SK-N-SH (cell line): ENCODE measurements around the gene KRT27.

ENCODE experiments used
- CHD2 ChIP-seq: fragments of 150-350 bp; IDR thresholded peaks from 2 replicates; pipeline ENCODE4 v1.6.1; 2018; ENCODE audit warnings: low read length; ENCODE audit not compliant: partially characterized antibody
- ELF1 ChIP-seq: IDR thresholded peaks from 2 replicates; pipeline ENCODE4 v1.4.0; 2012
- EP300 ChIP-seq, 2 experiments: IDR thresholded peaks; 2 replicates each; pipeline versions ENCODE4 v1.4.0 to v1.6.1; 2012; ENCODE audit warnings: borderline replicate concordance in 1 of 2, low read depth in 1 of 2, low read length in 1 of 2
- GABPA ChIP-seq: IDR thresholded peaks from 2 replicates; pipeline ENCODE4 v1.4.0; 2012; ENCODE audit warnings: low read depth, mild to moderate bottlenecking
- RAD21 ChIP-seq: IDR thresholded peaks from 2 replicates; pipeline ENCODE4 v1.6.1; 2012; ENCODE audit warnings: mild to moderate bottlenecking, low read length
- RCOR1 ChIP-seq: fragments of 150-350 bp; IDR thresholded peaks from 2 replicates; pipeline ENCODE4 v1.6.1; 2017; ENCODE audit warnings: antibody characterized with exemption, low read length
- TAF1 ChIP-seq: IDR thresholded peaks from 2 replicates; pipeline ENCODE4 v1.6.1; 2012; ENCODE audit warnings: low read depth, mild to moderate bottlenecking, low read length, moderate library complexity, borderline replicate concordance
- TEAD4 ChIP-seq: IDR thresholded peaks from 2 replicates; pipeline ENCODE4 v1.4.0; 2012; ENCODE audit warnings: mild to moderate bottlenecking, borderline replicate concordance; ENCODE audit not compliant: insufficient read depth
- YY1 ChIP-seq: IDR thresholded peaks from 2 replicates; pipeline ENCODE4 v1.4.0; 2012; ENCODE audit warnings: low read depth, mild to moderate bottlenecking
- TF ChIP-seq, protein P1 (sequence below): fragments of 200-600 bp; sonication (generic); IDR thresholded peaks from 2 replicates; pipeline ENCODE4 v1.6.1; 2017; ENCODE audit warnings: antibody characterized with exemption, mild to moderate bottlenecking, moderate library complexity
- TF ChIP-seq, protein P2 (sequence below): IDR thresholded peaks from 2 replicates; pipeline ENCODE4 v1.4.0; 2012; ENCODE audit warnings: low read depth, borderline replicate concordance
- TF ChIP-seq, protein P3 (sequence below): IDR thresholded peaks from 2 replicates; pipeline ENCODE4 v1.4.0; 2012; ENCODE audit warnings: low read depth
- TF ChIP-seq, protein P4 (sequence below): IDR thresholded peaks from 2 replicates; pipeline ENCODE4 v1.4.0; 2012; ENCODE audit warnings: low read depth, borderline replicate concordance

DNA sequence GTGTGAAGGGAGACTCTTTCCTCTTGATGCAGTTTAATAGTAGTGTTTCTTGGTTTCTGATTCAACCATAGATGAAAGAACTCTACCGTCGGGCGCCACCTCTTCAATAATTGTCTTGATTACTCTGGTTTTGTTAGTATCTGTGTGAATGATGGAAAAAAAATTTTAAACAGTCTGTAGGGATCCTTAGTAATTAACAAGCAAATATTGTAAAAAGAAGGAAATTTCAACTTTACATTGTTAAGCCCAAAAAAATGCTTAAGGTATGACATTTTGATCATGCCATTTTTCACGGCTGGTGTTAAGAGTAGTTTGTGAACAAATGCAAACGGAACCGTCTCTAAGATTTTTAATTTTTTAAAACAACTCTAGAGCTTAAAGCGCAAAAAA lies 36.0 kb upstream of the KRT27 start:
- TF ChIP-seq, protein P1, sequence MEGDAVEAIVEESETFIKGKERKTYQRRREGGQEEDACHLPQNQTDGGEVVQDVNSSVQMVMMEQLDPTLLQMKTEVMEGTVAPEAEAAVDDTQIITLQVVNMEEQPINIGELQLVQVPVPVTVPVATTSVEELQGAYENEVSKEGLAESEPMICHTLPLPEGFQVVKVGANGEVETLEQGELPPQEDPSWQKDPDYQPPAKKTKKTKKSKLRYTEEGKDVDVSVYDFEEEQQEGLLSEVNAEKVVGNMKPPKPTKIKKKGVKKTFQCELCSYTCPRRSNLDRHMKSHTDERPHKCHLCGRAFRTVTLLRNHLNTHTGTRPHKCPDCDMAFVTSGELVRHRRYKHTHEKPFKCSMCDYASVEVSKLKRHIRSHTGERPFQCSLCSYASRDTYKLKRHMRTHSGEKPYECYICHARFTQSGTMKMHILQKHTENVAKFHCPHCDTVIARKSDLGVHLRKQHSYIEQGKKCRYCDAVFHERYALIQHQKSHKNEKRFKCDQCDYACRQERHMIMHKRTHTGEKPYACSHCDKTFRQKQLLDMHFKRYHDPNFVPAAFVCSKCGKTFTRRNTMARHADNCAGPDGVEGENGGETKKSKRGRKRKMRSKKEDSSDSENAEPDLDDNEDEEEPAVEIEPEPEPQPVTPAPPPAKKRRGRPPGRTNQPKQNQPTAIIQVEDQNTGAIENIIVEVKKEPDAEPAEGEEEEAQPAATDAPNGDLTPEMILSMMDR, result no peak
- TF ChIP-seq, protein P2, sequence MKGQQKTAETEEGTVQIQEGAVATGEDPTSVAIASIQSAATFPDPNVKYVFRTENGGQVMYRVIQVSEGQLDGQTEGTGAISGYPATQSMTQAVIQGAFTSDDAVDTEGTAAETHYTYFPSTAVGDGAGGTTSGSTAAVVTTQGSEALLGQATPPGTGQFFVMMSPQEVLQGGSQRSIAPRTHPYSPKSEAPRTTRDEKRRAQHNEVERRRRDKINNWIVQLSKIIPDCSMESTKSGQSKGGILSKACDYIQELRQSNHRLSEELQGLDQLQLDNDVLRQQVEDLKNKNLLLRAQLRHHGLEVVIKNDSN, result no peak
- TF ChIP-seq GABPA (no peak), CHD2 (no peak), YY1 (no peak), RCOR1 (no peak), RAD21 (no peak), TEAD4 (no peak), EP300 (IDR thresholded peaks at IDR 0.05; ENCODE audit: borderline replicate concordance in 1 of 2, low read depth in 1 of 2, low read length in 1 of 2) (no peak), TAF1 (no peak), ELF1 (no peak)
- TF ChIP-seq, protein P3, sequence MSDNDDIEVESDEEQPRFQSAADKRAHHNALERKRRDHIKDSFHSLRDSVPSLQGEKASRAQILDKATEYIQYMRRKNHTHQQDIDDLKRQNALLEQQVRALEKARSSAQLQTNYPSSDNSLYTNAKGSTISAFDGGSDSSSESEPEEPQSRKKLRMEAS, result no peak
- TF ChIP-seq, protein P4, sequence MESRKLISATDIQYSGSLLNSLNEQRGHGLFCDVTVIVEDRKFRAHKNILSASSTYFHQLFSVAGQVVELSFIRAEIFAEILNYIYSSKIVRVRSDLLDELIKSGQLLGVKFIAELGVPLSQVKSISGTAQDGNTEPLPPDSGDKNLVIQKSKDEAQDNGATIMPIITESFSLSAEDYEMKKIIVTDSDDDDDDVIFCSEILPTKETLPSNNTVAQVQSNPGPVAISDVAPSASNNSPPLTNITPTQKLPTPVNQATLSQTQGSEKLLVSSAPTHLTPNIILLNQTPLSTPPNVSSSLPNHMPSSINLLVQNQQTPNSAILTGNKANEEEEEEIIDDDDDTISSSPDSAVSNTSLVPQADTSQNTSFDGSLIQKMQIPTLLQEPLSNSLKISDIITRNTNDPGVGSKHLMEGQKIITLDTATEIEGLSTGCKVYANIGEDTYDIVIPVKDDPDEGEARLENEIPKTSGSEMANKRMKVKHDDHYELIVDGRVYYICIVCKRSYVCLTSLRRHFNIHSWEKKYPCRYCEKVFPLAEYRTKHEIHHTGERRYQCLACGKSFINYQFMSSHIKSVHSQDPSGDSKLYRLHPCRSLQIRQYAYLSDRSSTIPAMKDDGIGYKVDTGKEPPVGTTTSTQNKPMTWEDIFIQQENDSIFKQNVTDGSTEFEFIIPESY, result no peak
